K562 (cell line): ENCODE measurements around the gene YY1AP1. TPM values are rescaled to one million over a fixed set of nuclear protein-coding genes. Genes with fewer than 3 reads are reported as not detected.

ENCODE experiments used
- ATAC-seq: fragments of 200-7000 bp; cut with Tn5 transposase; 3 replicates; pipeline ENCODE4 v1.9.1; 2020; ENCODE audit warnings: moderate library complexity
- BruUV-seq: library from RNA; stranded (reverse); fragments of 400-500 nt; replicated peaks from 2 replicates; lab custom pipeline; 2021; lab: Mats Ljungman, UMichigan
- CTCF ChIA-PET: fragments of 300-600 bp; formaldehyde crosslinking; extraction: SDS; loops from one replicate; lab custom pipeline; 2021; ENCODE audit warnings: low intra/inter-chr PET ratio; lab: Yijun Ruan, JAX
- POLR2A ChIA-PET: fragments of 300-600, 350-650 bp; sonication (Branson Sonifier 250); formaldehyde crosslinking; extraction: SDS; loops from one replicate; lab custom pipeline; 2021; ENCODE audit warnings: antibody characterized with exemption, inconsistent platforms; lab: Yijun Ruan, JAX
- DNase-seq, 4 experiments: peaks; one replicate each; pipeline versions ENCODE4 v3.0.0 to v3.0.0-alpha.2; 2011 to 2018; ENCODE audit warnings: low spot score in 3 of 4, mixed read lengths in 3 of 4; ENCODE audit errors: extremely low read depth in 1 of 4
- FAIRE-seq: peaks from 2 replicates; lab custom pipeline; 2011; peaks lifted over from hg19 to GRCh38; lab: Jason Lieb, UNC
- H2AFZ ChIP-seq: 2 replicates; pipeline ENCODE4 v1.6.0; 2011; ENCODE audit warnings: low read depth, low read length, control low read depth, inconsistent platforms
- H3K27ac ChIP-seq: fragments of 200-600 bp; 3 replicates; pipeline ENCODE4 v1.8.0; 2011; ENCODE audit warnings: low read depth, mild to moderate bottlenecking, control low read depth, inconsistent platforms, low read length, moderate library complexity, mixed read lengths; ENCODE audit errors: extremely low read depth
- H3K27me3 ChIP-seq, 2 experiments: fragments of 300-600 bp in 1 of 2; 2 replicates in 1 of 2; 3 replicates in 1 of 2; pipeline versions ENCODE4 v1.6.0 to v1.8.0; 2011; ENCODE audit warnings: inconsistent platforms in 2 of 2, low read length in 2 of 2, mild to moderate bottlenecking in 1 of 2, mixed read lengths in 1 of 2, moderate library complexity in 1 of 2; ENCODE audit not compliant: control insufficient read depth in 2 of 2, insufficient read depth in 2 of 2
- H3K36me3 ChIP-seq: fragments of 300-600 bp; 3 replicates; pipeline ENCODE4 v1.8.0; 2011; ENCODE audit warnings: mild to moderate bottlenecking, low read length, inconsistent platforms; ENCODE audit not compliant: control insufficient read depth, insufficient read depth
- H3K4me1 ChIP-seq, 2 experiments: fragments of 200-600 bp in 1 of 2; replicated peaks in 1 of 2; 2 replicates in 1 of 2; 3 replicates in 1 of 2; pipeline versions ENCODE4 v1.5.1 to v1.8.0; 2011; ENCODE audit warnings: inconsistent platforms in 2 of 2, low read length in 2 of 2, mild to moderate bottlenecking in 1 of 2, mixed read lengths in 1 of 2, moderate library complexity in 1 of 2; ENCODE audit not compliant: control insufficient read depth in 2 of 2, insufficient read depth in 2 of 2
- H3K4me2 ChIP-seq: 2 replicates; pipeline ENCODE4 v1.6.1; 2011; ENCODE audit warnings: low read length, control low read depth, inconsistent platforms, mixed read lengths; ENCODE audit not compliant: insufficient read depth
- H3K4me3 ChIP-seq: fragments of 200-600 bp; sonication (generic), shearing (Covaris generic); 2 replicates; pipeline ENCODE4 v1.5.1; 2016; ENCODE audit warnings: control low read depth, inconsistent platforms
- H3K79me2 ChIP-seq: fragments of 200-600 bp; 3 replicates; pipeline ENCODE4 v1.8.0; 2011; ENCODE audit warnings: low read length, inconsistent platforms; ENCODE audit not compliant: control insufficient read depth, insufficient read depth
- H3K9ac ChIP-seq, 2 experiments: 2 replicates each; pipeline versions ENCODE4 v1.6.0 to v1.6.1; 2011; ENCODE audit warnings: low read depth in 2 of 2, low read length in 2 of 2, control low read depth in 1 of 2, inconsistent platforms in 1 of 2, mild to moderate bottlenecking in 1 of 2, mixed read lengths in 1 of 2; ENCODE audit not compliant: insufficient read depth in 1 of 2
- H3K9me1 ChIP-seq: one replicate; pipeline ENCODE4 v1.6.0; 2011; ENCODE audit warnings: inconsistent platforms, mild to moderate bottlenecking, low read length, moderate library complexity; ENCODE audit not compliant: control insufficient read depth, insufficient read depth
- H3K9me3 ChIP-seq: replicated peaks from 2 replicates; pipeline ENCODE4 v1.5.1; 2011; ENCODE audit warnings: low read depth, low read length, inconsistent platforms; ENCODE audit not compliant: control insufficient read depth, insufficient read depth
- H4K20me1 ChIP-seq: replicated peaks from 2 replicates; pipeline ENCODE4 v1.6.1; 2011; ENCODE audit warnings: low read length, inconsistent platforms, mixed read lengths; ENCODE audit not compliant: control insufficient read depth, insufficient read depth
- NCOA1 ChIP-seq: fragments of 450-650 bp; IDR thresholded peaks from 2 replicates; pipeline ENCODE4 v1.6.1; 2016; ENCODE audit warnings: low read depth
- POLR2AphosphoS5 ChIP-seq: IDR thresholded peaks from 2 replicates; pipeline ENCODE4 v1.6.1; 2011; ENCODE audit warnings: mild to moderate bottlenecking, low read depth, low read length, moderate library complexity; ENCODE audit not compliant: control insufficient read depth, insufficient read depth
- ZBTB1 ChIP-seq: sonication (generic); formaldehyde crosslinking; IDR thresholded peaks from 2 replicates; pipeline ENCODE4 v1.8.1; 2023; ENCODE audit warnings: missing genetic modification reagents, low read depth, mild to moderate bottlenecking, borderline replicate concordance
- WGBS: fragments of 100-300 bp; shearing (Covaris generic); methylation state at CpG from one replicate; pipeline ENCODE4 v1.1.6; 2016; ENCODE audit warnings: low coverage, mixed read lengths; ENCODE audit not compliant: insufficient coverage; ENCODE audit errors: missing lambda C conversion rate; 5-methylcytosine and 5-hydroxymethylcytosine counted together
- in situ Hi-C: fragments of 300-500 bp; cut with MboI; formaldehyde crosslinking; loops from 4 replicates; pipeline ENCODE4 v1.15.0; 2018; ENCODE audit warnings: inconsistent platforms, mixed read lengths
- intact Hi-C: fragments of 100-400 bp; cut with micrococcal nuclease; formaldehyde crosslinking; loops from 2 replicates; pipeline ENCODE4 v1.14.2; 2022
- polyA plus RNA-seq, 8 experiments: library from polyadenylated mRNA; depleted of rRNA in 4 of 8; stranded (reverse) in 5 of 8; unstranded in 3 of 8; fragments of >200 nt; fragmentation: Nextera tagmentation in 2 of 8; fragmentation: Illumina TruSeq in 1 of 8; extraction: Ambion mirVana in 2 of 8; extraction: Trizol in 1 of 8; gene quantifications; 2 replicates each; pipeline versions ENCODE4 v1.2.1 to v1.2.3, GENCODE V29; 2011 to 2014; ENCODE audit warnings: inconsistent platforms in 1 of 8, missing spikeins in 1 of 8
- total RNA-seq, 7 experiments: library from RNA; depleted of rRNA in 6 of 7; stranded (reverse); fragments of >200 nt in 6 of 7; fragmentation: Illumina TruSeq in 2 of 7; extraction: Trizol in 2 of 7; gene quantifications; 2 replicates each; pipeline versions ENCODE4 v1.2.1 to v1.2.3, GENCODE V29; 2011 to 2021; ENCODE audit warnings: low replicate concordance in 1 of 7

The YY1AP1 gene
- total and polyA plus RNA-seq, 9 of the 15 experiments (the other 6 are each of a cell fraction or from before 2014, with no cell fraction given): 18.4 to 90.7 (median 42.9) TPM

DNA sequence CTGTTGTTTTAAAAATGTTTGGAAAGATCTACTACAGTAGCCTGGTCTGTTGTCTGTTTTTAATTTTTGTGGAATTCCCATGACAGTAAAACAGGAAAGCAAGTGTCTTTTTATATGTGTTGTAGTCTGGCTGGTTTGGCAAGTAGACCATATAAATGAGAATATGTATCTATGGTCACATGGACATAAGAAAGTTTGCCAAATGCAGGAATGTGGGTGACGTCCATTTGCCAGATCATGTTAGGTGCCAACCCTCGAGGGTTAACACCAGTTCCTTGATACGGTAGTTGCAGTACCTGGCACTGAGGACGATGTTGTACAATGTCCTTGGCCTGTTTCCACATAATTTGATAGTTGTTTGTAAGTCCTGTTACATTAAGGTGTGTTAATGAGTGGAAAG is 6.5 kb upstream of the YY1AP1 start:
- in situ Hi-C loops: no loop called here
- Histone ChIP-seq H3K79me2 (peaks cover 99% of the 10 kb centered on the region), H3K9me1 (no peaks in the 10 kb centered on the region), H4K20me1 (no peaks in the 10 kb centered on the region), H3K9me3 (peaks cover 24% of the 10 kb centered on the region), H3K4me1 (peaks cover 18 to 40% of the 10 kb centered on the region in 2 experiments; a peak in 4 of 5 replicates), H2AFZ (no peak overlapping the region), H3K27me3 (no peaks in the 10 kb centered on the region), H3K27ac (no peak overlapping the region), H3K9ac (no peak overlapping the region), H3K4me2 (no peak overlapping the region), H3K4me3 (no peak overlapping the region), H3K36me3 (peaks cover 67% of the 10 kb centered on the region)
- WGBS: 91% methylated on average over 4 of the region's 4 CpGs
- intact Hi-C loops: no loop called here
- POLR2A ChIA-PET: interaction anchor here (0.7 kb wide), 1 partner anchor 14 kb away, joined by 3 read pairs; no protein-coding TSS in a partner anchor
- DNase-seq (no peak), FAIRE-seq (no peak), ATAC-seq (no peak)
- no peak for TF ChIP-seq NCOA1
- BruUV-seq: no TSS peak
- CTCF ChIA-PET: no interaction called here

DNA sequence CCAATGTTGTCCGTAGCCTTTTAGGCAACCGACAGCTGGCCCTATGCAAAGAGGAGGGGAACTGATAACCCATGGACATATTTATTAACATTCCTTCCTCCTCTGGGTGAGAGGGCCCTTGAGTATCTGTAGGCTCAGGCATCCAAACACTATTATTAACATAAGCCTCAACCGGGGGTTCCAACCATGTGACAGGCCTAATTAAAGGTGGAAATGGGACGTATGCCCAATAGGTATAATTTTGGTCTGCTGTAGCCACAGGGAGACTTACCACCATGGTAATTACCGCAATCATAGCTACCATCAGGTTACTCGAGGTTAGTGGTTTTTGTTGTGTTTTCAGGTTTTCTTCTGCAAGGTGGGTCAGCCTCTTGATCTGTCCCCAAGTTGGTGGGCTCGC is 5.6 kb upstream of the YY1AP1 start:
- ChIA-PET CTCF (no interaction called here), POLR2A (interaction anchor here (0.6 to 0.7 kb wide), 3 partner anchors 12 to 1512 kb away, joined by 3 to 4 read pairs (median 3); no protein-coding TSS in a partner anchor)
- no peaks in the 10 kb centered on the region for H4K20me1 ChIP-seq
- H2AFZ ChIP-seq: no peak overlapping the region
- no peak overlapping the region for H3K4me3 ChIP-seq
- WGBS: 89% methylated on average over 7 of the region's 7 CpGs
- FAIRE-seq: no peak
- no peak overlapping the region for H3K9ac ChIP-seq
- H3K27me3 ChIP-seq: no peaks in the 10 kb centered on the region
- H3K4me1 ChIP-seq: peaks cover 13 to 34% of the 10 kb centered on the region in 2 experiments; a peak in 4 of 5 replicates
- peaks cover 24% of the 10 kb centered on the region for H3K9me3 ChIP-seq
- intact Hi-C loops (no loop called here), in situ Hi-C loops (no loop called here)
- BruUV-seq: no TSS peak
- no peaks in the 10 kb centered on the region for H3K9me1 ChIP-seq
- ATAC-seq: no peak
- peak; percentile 30; the same call in 1 of the 2 replicates for TF ChIP-seq POLR2AphosphoS5
- TF ChIP-seq ZBTB1: no peak
- peaks cover 99% of the 10 kb centered on the region for H3K79me2 ChIP-seq
- H3K36me3 ChIP-seq: peaks cover 68% of the 10 kb centered on the region
- no peak overlapping the region for H3K4me2 ChIP-seq
- no peak for DNase-seq
- H3K27ac ChIP-seq: no peak overlapping the region
